Karpas-422 (cell line): ENCODE data around the gene DCTN5. TPM values are rescaled to one million over a fixed set of nuclear protein-coding genes. Genes with fewer than 3 reads are reported as not detected.

ENCODE experiments used
- DNase-seq: peaks from one replicate; pipeline ENCODE4 v3.0.0-alpha.2; 2015
- H2AFZ ChIP-seq: fragments of 200-600 bp; sonication (generic); 2 replicates; pipeline ENCODE4 v1.6.1; 2014; ENCODE audit warnings: antibody characterized with exemption, low read length, mixed read lengths
- H3K27ac ChIP-seq: fragments of 200-600 bp; sonication (generic); 2 replicates; pipeline ENCODE4 v1.5.1; 2014; ENCODE audit warnings: mild to moderate bottlenecking, low read length, moderate library complexity
- H3K27me3 ChIP-seq: fragments of 200-600 bp; sonication (generic); 2 replicates; pipeline ENCODE4 v1.6.1; 2014; ENCODE audit warnings: low read length, mixed read lengths
- H3K36me3 ChIP-seq: fragments of 200-600 bp; sonication (generic); 2 replicates; pipeline ENCODE4 v1.6.1; 2014; ENCODE audit warnings: low read length, mixed read lengths; ENCODE audit not compliant: insufficient read depth
- H3K4me1 ChIP-seq: fragments of 200-600 bp; sonication (generic); 2 replicates; pipeline ENCODE4 v1.6.1; 2014; ENCODE audit warnings: mild to moderate bottlenecking, low read length, mixed read lengths
- H3K4me2 ChIP-seq: fragments of 200-600 bp; sonication (generic); 2 replicates; pipeline ENCODE4 v1.6.1; 2014; ENCODE audit warnings: low read length, low read depth, mild to moderate bottlenecking; ENCODE audit not compliant: poor library complexity, severe bottlenecking
- H3K4me3 ChIP-seq: fragments of 200-600 bp; sonication (generic); 2 replicates; pipeline ENCODE4 v1.5.1; 2014; ENCODE audit warnings: mild to moderate bottlenecking, antibody characterized with exemption, low read length, mixed read lengths
- H3K79me2 ChIP-seq: fragments of 200-600 bp; sonication (generic); 2 replicates; pipeline ENCODE4 v1.6.1; 2014; ENCODE audit warnings: mild to moderate bottlenecking, low read length, mixed read lengths
- H3K9ac ChIP-seq: fragments of 200-600 bp; sonication (generic); 2 replicates; pipeline ENCODE4 v1.6.0; 2014; ENCODE audit warnings: low read length
- H3K9me2 ChIP-seq: fragments of 200-600 bp; sonication (generic), shearing (Covaris generic); replicated peaks from 2 replicates; pipeline ENCODE4 v1.6.0; 2014; ENCODE audit warnings: mild to moderate bottlenecking, low read length, moderate library complexity; ENCODE audit not compliant: insufficient read depth
- H3K9me3 ChIP-seq: fragments of 300-700, 200-600 bp; sonication (generic); 2 replicates; pipeline ENCODE4 v1.6.1; 2014; ENCODE audit warnings: low read length, mixed read lengths
- H4K20me1 ChIP-seq: fragments of 200-600 bp; sonication (generic); 2 replicates; pipeline ENCODE4 v1.6.1; 2014; ENCODE audit warnings: mild to moderate bottlenecking, antibody characterized with exemption, low read length, low read depth; ENCODE audit not compliant: insufficient read depth
- total RNA-seq: library from RNA; depleted of rRNA; stranded (reverse); fragments of >200 nt; shearing (Covaris generic); gene quantifications from 2 replicates; pipeline ENCODE4 v1.2.3, GENCODE V29; 2014; ENCODE audit warnings: low replicate concordance

Gene DCTN5
- total RNA-seq, 1 experiment from 2014 or later: 51.4 TPM

DNA sequence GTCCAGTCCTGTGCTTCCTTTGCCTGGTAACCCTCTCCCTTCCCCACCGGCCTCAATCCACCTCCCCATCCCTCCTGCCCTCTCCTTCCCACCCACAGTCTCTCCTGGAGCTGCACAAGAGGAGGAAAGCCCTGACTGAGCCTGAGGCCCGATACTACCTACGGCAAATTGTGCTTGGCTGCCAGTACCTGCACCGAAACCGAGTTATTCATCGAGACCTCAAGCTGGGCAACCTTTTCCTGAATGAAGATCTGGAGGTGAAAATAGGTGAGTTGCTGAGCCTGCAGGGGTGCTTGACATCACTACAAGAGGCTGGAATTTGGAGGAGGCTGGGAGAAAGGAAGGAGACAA is 38.7 kb downstream of the DCTN5 start:
- DNase-seq: no peak
- Histone ChIP-seq H3K36me3 (peaks cover 37% of the 10 kb centered on the region), H4K20me1 (0 out of 2 replicates have a peak, but pooled peaks cover 9% of the 10 kb centered on the region), H3K4me1 (peaks cover 19% of the 10 kb centered on the region), H3K27ac (peak overlapping the region; percentile 78), H3K4me2 (peak overlapping the region; percentile 85), H3K9me2 (no peaks in the 10 kb centered on the region), H3K9me3 (no peaks in the 10 kb centered on the region), H3K79me2 (peaks cover 47% of the 10 kb centered on the region), H3K4me3 (peak overlapping the region; percentile 89), H3K27me3 (no peaks in the 10 kb centered on the region), H2AFZ (no peak overlapping the region), H3K9ac (peak overlapping the region; percentile 94)

DNA sequence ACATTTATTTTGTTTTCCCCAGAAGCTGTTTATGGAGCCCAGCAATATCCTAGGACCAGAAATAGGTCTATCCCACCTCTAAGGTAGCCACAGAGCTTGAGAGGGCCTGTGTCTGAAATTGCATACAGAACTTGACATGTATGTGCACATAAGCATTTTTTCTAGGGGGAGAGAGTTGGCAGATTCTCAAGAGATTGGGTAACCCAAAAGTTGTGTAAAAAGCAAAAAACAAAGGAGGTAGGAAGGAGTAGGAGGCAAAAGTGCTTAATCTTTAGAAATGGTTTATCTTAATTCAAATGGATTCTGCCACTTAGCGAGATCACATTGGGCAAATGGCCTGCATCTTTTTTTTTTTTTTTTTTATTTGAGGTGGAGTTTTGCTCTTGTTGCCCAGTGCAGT is 40.9 kb downstream of the DCTN5 start:
- Histone ChIP-seq H3K9ac (no peak overlapping the region), H3K4me1 (peaks cover 19% of the 10 kb centered on the region), H3K27me3 (no peaks in the 10 kb centered on the region), H3K4me3 (no peak overlapping the region), H4K20me1 (0 out of 2 replicates have a peak, but pooled peaks cover 9% of the 10 kb centered on the region), H3K4me2 (no peak overlapping the region), H2AFZ (no peak overlapping the region), H3K27ac (no peak overlapping the region), H3K9me2 (no peaks in the 10 kb centered on the region), H3K36me3 (peaks cover 56% of the 10 kb centered on the region), H3K9me3 (no peaks in the 10 kb centered on the region), H3K79me2 (peaks cover 52% of the 10 kb centered on the region)
- DNase-seq: no peak

DNA sequence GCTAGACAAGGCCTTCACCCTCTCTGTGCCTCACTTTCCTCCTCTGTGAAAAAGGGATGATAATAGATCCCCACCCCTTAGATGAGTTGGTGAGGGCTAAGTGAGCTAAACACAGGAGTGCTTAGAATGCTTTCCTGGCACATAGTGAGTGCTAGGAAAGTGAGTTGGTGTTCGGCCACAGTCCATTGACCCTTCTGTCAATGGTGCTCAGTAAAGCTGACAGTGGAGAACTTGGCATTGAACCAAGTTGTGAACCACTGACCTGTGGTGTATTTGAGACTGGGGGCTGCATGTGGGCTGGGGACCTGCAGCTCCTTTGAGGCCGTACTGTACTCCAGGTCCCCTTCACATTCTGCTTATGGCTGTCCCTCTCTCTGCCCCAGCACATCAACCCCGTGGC is 42.2 kb downstream of the DCTN5 start:
- Histone ChIP-seq H3K79me2 (peaks cover 52% of the 10 kb centered on the region), H3K36me3 (peaks cover 59% of the 10 kb centered on the region), H3K4me3 (no peak overlapping the region), H4K20me1 (0 out of 2 replicates have a peak, but pooled peaks cover 9% of the 10 kb centered on the region), H3K27me3 (no peaks in the 10 kb centered on the region), H3K4me2 (no peak overlapping the region), H3K9ac (no peak overlapping the region), H3K4me1 (peaks cover 14% of the 10 kb centered on the region), H2AFZ (no peak overlapping the region), H3K9me2 (no peaks in the 10 kb centered on the region), H3K9me3 (no peaks in the 10 kb centered on the region), H3K27ac (no peak overlapping the region)
- no peak for DNase-seq

DNA sequence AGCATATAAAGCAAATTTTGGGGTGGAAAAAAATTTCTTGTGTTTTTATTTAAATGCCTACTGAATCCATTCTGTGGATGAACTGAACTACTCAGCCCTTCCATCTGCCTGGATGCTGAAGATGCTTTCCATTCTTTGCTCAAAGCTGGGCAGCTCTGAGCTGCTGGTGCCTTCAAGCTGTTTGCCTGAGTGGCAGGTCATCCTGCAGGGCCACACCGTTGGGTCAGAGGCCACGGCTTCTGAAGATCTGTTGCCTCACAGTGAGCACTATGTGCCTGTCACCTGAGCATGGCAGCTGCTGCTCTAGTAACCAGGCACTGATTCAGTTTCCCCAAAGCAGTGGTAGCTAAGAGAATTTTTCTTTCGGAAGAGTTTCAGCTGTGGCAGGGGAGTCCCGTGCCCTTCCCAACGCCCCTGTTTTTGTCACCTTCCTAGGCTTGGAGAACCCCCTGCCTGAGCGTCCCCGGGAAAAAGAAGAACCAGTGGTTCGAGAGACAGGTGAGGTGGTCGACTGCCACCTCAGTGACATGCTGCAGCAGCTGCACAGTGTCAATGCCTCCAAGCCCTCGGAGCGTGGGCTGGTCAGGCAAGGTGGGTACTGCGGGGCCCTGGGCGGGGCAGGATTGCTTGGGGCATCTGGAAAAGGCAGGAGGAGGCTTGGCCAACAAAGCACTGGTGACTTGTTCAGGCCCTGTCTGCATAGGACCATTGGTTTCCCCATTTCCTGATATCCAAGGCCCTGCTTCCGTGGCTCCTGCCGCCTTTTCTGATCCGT is 46.0 kb downstream of the DCTN5 start:
- H3K9ac ChIP-seq: no peak overlapping the region
- H3K9me2 ChIP-seq: no peaks in the 10 kb centered on the region
- peaks cover 16% of the 10 kb centered on the region for H3K79me2 ChIP-seq
- DNase-seq: no peak
- H3K27ac ChIP-seq: no peak overlapping the region
- no peak overlapping the region for H3K4me2 ChIP-seq
- H4K20me1 ChIP-seq: no peaks in the 10 kb centered on the region
- H2AFZ ChIP-seq: no peak overlapping the region
- no peaks in the 10 kb centered on the region for H3K9me3 ChIP-seq
- H3K27me3 ChIP-seq: no peaks in the 10 kb centered on the region
- H3K4me3 ChIP-seq: no peak overlapping the region
- no peaks in the 10 kb centered on the region for H3K4me1 ChIP-seq
- H3K36me3 ChIP-seq: peaks cover 43% of the 10 kb centered on the region

DNA sequence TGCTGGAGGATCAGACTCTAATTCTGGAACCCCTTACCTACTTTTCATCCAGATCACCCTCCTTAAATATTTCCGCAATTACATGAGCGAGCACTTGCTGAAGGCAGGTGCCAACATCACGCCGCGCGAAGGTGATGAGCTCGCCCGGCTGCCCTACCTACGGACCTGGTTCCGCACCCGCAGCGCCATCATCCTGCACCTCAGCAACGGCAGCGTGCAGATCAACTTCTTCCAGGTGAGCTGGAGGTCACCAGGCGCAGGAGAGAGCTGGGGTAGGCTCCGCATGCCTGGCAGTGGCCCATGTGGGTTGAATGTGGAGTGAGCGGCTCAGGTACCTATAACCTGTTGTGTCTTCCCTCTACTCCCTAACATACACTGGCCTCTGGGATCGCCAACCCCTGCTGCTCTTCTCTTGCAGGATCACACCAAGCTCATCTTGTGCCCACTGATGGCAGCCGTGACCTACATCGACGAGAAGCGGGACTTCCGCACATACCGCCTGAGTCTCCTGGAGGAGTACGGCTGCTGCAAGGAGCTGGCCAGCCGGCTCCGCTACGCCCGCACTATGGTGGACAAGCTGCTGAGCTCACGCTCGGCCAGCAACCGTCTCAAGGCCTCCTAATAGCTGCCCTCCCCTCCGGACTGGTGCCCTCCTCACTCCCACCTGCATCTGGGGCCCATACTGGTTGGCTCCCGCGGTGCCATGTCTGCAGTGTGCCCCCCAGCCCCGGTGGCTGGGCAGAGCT is 48.3 kb downstream of the DCTN5 start:
- no peak for DNase-seq
- Histone ChIP-seq H3K9ac (no peak overlapping the region), H4K20me1 (no peaks in the 10 kb centered on the region), H3K4me2 (no peak overlapping the region), H2AFZ (no peak overlapping the region), H3K27ac (no peak overlapping the region), H3K79me2 (peaks cover 4% of the 10 kb centered on the region; the same call in 1 of the 2 replicates), H3K27me3 (no peaks in the 10 kb centered on the region), H3K9me3 (no peaks in the 10 kb centered on the region), H3K4me1 (no peaks in the 10 kb centered on the region), H3K36me3 (peaks cover 31% of the 10 kb centered on the region; the same call in 1 of the 2 replicates), H3K9me2 (no peaks in the 10 kb centered on the region), H3K4me3 (no peak overlapping the region)

DNA sequence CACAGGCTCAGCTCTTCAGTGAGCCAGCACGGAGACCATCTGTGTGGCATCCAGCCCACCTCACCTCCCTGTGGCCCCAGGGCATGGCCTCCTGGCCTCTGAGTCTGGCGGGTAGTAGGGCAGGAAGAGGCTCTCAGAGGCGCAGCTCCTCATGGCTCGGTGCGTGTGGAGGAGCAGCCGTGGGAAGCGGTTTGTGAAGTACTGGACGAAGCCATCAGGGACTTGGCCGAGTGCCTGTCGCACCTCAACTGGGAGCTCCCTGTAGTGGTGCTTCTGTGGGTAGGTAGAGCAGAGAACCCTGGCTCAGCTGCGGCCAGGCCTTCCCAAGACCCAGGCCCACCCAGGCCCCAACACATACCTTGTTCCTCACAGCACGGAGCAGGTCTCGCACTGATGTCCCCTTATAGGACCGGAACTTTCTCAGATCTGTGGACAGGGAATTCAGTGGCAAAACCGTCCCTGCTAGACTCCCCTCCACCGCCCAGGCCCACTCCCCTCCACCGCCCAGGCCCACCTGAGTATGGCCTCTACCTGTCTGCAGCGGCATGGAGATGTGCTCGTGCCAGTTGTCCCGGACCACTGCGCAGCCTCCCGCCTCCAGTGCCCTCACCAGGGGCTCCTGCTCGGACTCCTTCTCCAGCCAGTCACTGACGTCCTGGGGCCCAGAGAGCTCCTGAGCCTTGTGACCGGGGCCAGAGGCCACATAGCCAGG is 49.7 kb downstream of the DCTN5 start:
- Histone ChIP-seq H3K9ac (no peak overlapping the region), H3K4me3 (no peak overlapping the region), H3K27me3 (no peaks in the 10 kb centered on the region), H3K9me3 (no peaks in the 10 kb centered on the region), H3K79me2 (no peaks in the 10 kb centered on the region), H3K9me2 (no peaks in the 10 kb centered on the region), H3K36me3 (peaks cover 21% of the 10 kb centered on the region; the same call in 1 of the 2 replicates), H3K4me1 (no peaks in the 10 kb centered on the region), H2AFZ (no peak overlapping the region), H3K27ac (no peak overlapping the region), H3K4me2 (no peak overlapping the region), H4K20me1 (no peaks in the 10 kb centered on the region)
- DNase-seq: no peak

DNA sequence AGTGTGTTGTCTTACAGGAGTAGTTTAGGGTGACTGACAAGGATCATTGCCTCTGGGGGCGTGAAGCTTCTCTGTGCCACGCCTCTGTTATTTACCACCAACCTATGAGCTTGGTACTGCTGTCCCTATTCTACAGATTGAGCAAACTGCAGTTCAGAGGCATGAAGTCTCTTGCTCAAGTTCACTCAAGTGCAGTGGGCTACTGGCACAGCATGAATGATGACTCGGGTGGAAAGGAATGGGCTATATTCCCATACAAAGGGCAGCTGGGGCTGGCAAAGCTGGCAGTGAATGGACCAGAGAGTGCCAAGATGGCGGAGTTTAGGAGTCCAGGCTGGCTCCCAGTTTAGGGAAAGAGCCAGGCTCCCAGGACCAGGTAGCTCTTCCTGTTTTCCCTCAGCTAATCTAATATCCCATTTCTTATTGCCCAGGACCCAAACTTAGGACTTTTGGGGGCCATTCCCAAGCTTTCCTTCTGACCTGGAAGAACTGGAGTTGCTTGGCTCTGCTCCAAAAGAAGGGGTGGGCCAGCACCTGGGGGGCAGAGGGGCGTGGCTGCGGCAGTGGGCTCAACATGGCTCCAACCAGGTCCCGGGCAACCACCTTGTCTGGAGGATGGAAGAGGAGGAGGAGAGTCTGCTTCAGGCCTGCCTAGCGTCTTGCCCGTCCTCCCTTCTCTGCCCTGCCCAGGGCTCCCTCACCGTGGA is 50.4 kb downstream of the DCTN5 start:
- Histone ChIP-seq H3K4me1 (no peaks in the 10 kb centered on the region), H3K36me3 (peaks cover 17% of the 10 kb centered on the region; the same call in 1 of the 2 replicates), H3K27me3 (no peaks in the 10 kb centered on the region), H2AFZ (no peak overlapping the region), H3K27ac (no peak overlapping the region), H4K20me1 (no peaks in the 10 kb centered on the region), H3K4me3 (no peak overlapping the region), H3K9ac (no peak overlapping the region), H3K79me2 (no peaks in the 10 kb centered on the region), H3K4me2 (no peak overlapping the region), H3K9me2 (no peaks in the 10 kb centered on the region), H3K9me3 (no peaks in the 10 kb centered on the region)
- peak; percentile 63 for DNase-seq
